Tibial nerve (tissue), 4 donors: ENCODE data around the gene ALDH3B1. TPM values are rescaled to one million over a fixed set of nuclear protein-coding genes. Genes with fewer than 3 reads are reported as not detected.

ENCODE experiments used
- DNase-seq, 2 donors: peaks; one replicate each; pipeline ENCODE4 v3.0.0-alpha.2; 2019; ENCODE audit warnings: low spot score in 2 of 2
- H3K27ac ChIP-seq, 4 donors: fragments of 200-600 bp; sonication (generic) in 3 of 4; one replicate each; pipeline ENCODE4 v1.5.1; 2017 to 2019; ENCODE audit warnings: mild to moderate bottlenecking in 1 of 4
- H3K27me3 ChIP-seq, 2 donors: fragments of 200-600 bp; sonication (generic) in 1 of 2; one replicate each; pipeline versions ENCODE4 v1.5.1 to v1.6.0; 2017 to 2019
- H3K36me3 ChIP-seq, 3 donors: fragments of 200-600 bp; sonication (generic); one replicate each; pipeline ENCODE4 v1.5.1; 2018 to 2019
- H3K4me1 ChIP-seq, 4 donors: fragments of 200-600 bp; sonication (generic) in 3 of 4; one replicate each; pipeline ENCODE4 v1.5.1; 2017 to 2019
- H3K4me3 ChIP-seq, 4 donors: fragments of 200-600 bp; sonication (generic) in 3 of 4; one replicate each; pipeline ENCODE4 v1.5.1; 2017 to 2019; ENCODE audit warnings: mild to moderate bottlenecking in 1 of 4, moderate library complexity in 1 of 4
- H3K9me3 ChIP-seq, 4 donors: fragments of 200-600 bp; sonication (generic) in 3 of 4; one replicate each; pipeline ENCODE4 v1.5.1; 2017 to 2019
- CTCF ChIP-seq, 5 experiments: fragments of 200-600 bp in 3 of 5; fragments of 450-650 bp in 2 of 5; sonication (generic) in 3 of 5; IDR thresholded peaks; one replicate each; pipeline ENCODE4 v1.5.1; 2016 to 2019; ENCODE audit warnings: antibody characterized with exemption in 5 of 5, mild to moderate bottlenecking in 3 of 5, moderate library complexity in 2 of 5
- EP300 ChIP-seq, 2 donors: sonication (generic); formaldehyde crosslinking; IDR thresholded peaks; one replicate each; pipeline ENCODE4 v1.6.1; 2017; ENCODE audit warnings: antibody characterized with exemption in 2 of 2, mild to moderate bottlenecking in 1 of 2
- POLR2A ChIP-seq, 2 donors: fragments of 450-650 bp; IDR thresholded peaks; one replicate each; pipeline ENCODE4 v1.6.1; 2017; ENCODE audit warnings: antibody characterized with exemption in 2 of 2, mild to moderate bottlenecking in 2 of 2, moderate library complexity in 2 of 2
- WGBS, 2 donors: methylation state at CpG; one replicate each; pipeline ENCODE4 v1.1.5; 2018; 5-methylcytosine and 5-hydroxymethylcytosine counted together
- total RNA-seq, 4 donors: library from RNA; depleted of rRNA; stranded (reverse); fragments of >200 nt; gene quantifications; one replicate each; pipeline ENCODE4 v1.1.0, GENCODE V29; 2016

Gene ALDH3B1
- total RNA-seq, 4 donors from 2014 or later = 80.4 to 137 (median 91.8) TPM

GRCh38 chr11:68044145-68044813, 34.2 kb downstream of the ALDH3B1 start:
- Histone ChIP-seq H3K27me3 (no peaks in the 10 kb centered on the region), H3K4me3 (no peak overlapping the region), H3K36me3 (peaks cover 2 to 69% (median 4%) of the 10 kb centered on the region in 3 donors), H3K27ac (no peak overlapping the region), H3K9me3 (no peaks in the 10 kb centered on the region), H3K4me1 (peaks cover 0 to 44% (median 17%) of the 10 kb centered on the region in 4 donors)
- TF ChIP-seq EP300 (IDR thresholded peaks at IDR 0.05) (no peak), CTCF (IDR thresholded peaks at IDR 0.05) (no peak), POLR2A (IDR thresholded peaks at IDR 0.05) (no peak)
- WGBS, 2 donors = 84 to 87% methylated on average over 15 to 24 of the region's 24 CpGs
- DNase-seq = no peak

DNA sequence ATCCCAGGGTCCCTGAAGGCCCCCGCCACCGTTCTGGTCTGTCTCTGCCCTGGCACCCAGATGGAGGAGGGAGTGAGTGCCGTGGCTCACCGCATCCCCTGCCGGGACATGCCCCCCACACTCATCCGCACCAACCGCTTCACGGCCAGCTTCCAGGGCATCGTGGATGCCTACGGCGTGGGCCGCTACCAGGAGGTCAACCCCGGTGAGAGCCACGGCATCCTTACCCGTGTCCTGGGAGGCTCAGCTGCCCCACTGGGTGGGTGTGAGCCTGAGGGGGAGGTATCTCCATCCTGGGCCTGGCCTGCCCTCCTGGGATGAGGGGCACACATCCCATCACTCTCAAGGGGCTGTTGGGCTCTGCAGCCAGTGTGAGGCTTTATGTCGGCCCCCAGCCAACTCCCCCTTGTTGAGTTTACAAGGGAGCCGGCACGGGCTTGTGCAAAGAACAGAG, 34.8 kb downstream of the ALDH3B1 start:
- no peak for DNase-seq
- WGBS, 2 donors = 88 to 91% methylated on average over 17 to 18 of the region's 18 CpGs
- no peaks in the 10 kb centered on the region for H3K27me3 ChIP-seq
- H3K36me3 ChIP-seq = peaks cover 2 to 75% (median 10%) of the 10 kb centered on the region in 3 donors
- TF ChIP-seq POLR2A (IDR thresholded peaks at IDR 0.05) = no peak
- TF ChIP-seq EP300 (IDR thresholded peaks at IDR 0.05) = no peak
- TF ChIP-seq CTCF (IDR thresholded peaks at IDR 0.05) = no peak
- H3K27ac ChIP-seq = no peak overlapping the region
- H3K4me1 ChIP-seq = peaks cover 0 to 37% (median 10%) of the 10 kb centered on the region in 4 donors
- no peaks in the 10 kb centered on the region for H3K9me3 ChIP-seq
- no peak overlapping the region for H3K4me3 ChIP-seq

DNA sequence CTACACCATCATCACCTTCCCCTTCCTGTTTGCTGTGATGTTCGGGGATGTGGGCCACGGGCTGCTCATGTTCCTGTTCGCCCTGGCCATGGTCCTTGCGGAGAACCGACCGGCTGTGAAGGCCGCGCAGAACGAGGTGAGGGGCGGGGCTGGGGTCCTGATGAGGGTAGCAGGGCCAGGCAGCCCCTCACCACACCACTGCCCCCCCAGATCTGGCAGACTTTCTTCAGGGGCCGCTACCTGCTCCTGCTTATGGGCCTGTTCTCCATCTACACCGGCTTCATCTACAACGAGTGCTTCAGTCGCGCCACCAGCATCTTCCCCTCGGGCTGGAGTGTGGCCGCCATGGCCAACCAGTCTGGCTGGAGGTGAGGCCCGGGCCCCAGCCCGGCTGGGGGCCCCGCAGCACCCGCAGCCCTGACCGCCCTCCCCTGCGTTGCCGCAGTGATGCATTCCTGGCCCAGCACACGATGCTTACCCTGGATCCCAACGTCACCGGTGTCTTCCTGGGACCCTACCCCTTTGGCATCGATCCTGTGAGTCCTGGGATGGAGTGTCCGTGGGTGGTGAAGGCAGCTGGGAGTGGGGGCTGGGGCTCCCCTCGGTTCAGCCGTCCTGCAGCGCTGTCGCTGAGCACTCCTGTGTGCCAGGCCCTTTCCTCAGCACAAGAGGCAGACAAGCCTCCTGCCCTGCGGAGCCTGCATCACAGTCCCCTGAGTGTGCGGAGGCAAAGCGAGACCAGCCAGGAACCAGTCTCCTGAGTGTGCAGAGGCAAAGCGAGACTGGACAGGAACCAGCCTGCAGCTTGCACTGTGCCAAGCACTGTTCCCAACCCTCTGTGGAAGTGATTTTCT, 37.5 kb downstream of the ALDH3B1 start:
- Histone ChIP-seq H3K27me3 (no peaks in the 10 kb centered on the region), H3K27ac (no peak overlapping the region), H3K9me3 (no peaks in the 10 kb centered on the region), H3K4me3 (no peak overlapping the region), H3K4me1 (peaks cover 0 to 14% (median 0%) of the 10 kb centered on the region in 4 donors), H3K36me3 (peaks cover 2 to 92% (median 15%) of the 10 kb centered on the region in 3 donors)
- WGBS, 2 donors = 81 to 88% methylated on average over 27 to 33 of the region's 37 CpGs
- TF ChIP-seq EP300 (IDR thresholded peaks at IDR 0.05) (no peak), CTCF (IDR thresholded peaks at IDR 0.05) (no peak), POLR2A (IDR thresholded peaks at IDR 0.05) (no peak)
- DNase-seq = no peak

DNA sequence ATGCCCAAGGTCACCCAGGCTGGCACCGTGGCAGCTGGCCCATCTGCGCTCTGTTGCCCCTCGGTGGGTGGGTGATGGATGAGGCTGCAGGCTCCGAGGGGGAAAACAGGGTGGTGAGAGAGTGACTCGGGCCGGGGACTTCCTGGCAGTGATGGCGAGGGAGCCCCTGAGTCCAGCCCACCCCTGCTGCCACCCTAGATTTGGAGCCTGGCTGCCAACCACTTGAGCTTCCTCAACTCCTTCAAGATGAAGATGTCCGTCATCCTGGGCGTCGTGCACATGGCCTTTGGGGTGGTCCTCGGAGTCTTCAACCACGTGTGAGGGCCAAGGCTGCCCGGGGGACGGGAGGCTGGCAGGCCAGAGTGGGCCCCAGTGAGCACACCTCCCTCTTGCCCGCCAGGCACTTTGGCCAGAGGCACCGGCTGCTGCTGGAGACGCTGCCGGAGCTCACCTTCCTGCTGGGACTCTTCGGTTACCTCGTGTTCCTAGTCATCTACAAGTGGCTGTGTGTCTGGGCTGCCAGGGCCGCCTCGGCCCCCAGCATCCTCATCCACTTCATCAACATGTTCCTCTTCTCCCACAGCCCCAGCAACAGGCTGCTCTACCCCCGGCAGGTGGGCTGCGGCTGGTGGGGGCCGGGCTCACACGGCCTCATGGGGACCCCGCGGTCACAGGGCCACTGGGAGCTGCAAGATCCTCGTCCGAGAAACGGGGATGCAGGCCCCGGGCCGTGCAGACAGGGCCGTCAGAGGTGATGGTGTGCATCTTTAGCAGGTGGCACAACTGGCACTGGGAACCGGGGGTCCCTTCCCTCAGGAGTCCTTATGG, 38.8 kb downstream of the ALDH3B1 start:
- 89% methylated on average over 20 to 27 of the region's 35 CpGs for WGBS, 2 donors
- Histone ChIP-seq H3K27ac (no peak overlapping the region), H3K27me3 (no peaks in the 10 kb centered on the region), H3K4me3 (no peak overlapping the region), H3K36me3 (peaks cover 0 to 92% (median 15%) of the 10 kb centered on the region in 3 donors), H3K4me1 (peaks cover 0 to 4% (median 0%) of the 10 kb centered on the region in 4 donors), H3K9me3 (no peaks in the 10 kb centered on the region)
- no peak for DNase-seq
- no peak for TF ChIP-seq CTCF (IDR thresholded peaks at IDR 0.05)
- no peak for TF ChIP-seq POLR2A (IDR thresholded peaks at IDR 0.05)
- TF ChIP-seq EP300 (IDR thresholded peaks at IDR 0.05) = no peak
